ENCODE data around the gene MOB3B.

DNA sequence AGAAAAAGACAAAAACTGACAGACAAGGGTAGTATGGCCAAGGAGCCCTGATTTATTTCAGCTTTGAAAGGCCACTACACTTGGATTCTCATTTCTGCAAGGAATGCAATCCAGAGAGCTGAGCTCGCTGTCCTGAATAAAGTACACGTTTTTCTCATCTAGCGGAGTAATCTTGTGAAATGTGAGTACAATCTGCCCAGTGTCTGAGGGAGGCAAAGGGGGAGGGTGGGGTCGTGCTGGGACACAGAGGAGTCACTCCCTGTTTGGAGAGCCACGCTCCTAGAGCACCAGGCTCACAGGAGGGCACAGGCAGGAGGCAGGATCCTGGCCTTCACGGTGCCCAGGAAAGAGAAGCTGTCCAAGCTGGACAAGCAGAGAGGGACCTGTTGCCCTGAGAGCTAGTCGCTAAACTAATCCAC is 56.5 kb downstream of the MOB3B start:
- TF ChIP-seq, protein P1, sequence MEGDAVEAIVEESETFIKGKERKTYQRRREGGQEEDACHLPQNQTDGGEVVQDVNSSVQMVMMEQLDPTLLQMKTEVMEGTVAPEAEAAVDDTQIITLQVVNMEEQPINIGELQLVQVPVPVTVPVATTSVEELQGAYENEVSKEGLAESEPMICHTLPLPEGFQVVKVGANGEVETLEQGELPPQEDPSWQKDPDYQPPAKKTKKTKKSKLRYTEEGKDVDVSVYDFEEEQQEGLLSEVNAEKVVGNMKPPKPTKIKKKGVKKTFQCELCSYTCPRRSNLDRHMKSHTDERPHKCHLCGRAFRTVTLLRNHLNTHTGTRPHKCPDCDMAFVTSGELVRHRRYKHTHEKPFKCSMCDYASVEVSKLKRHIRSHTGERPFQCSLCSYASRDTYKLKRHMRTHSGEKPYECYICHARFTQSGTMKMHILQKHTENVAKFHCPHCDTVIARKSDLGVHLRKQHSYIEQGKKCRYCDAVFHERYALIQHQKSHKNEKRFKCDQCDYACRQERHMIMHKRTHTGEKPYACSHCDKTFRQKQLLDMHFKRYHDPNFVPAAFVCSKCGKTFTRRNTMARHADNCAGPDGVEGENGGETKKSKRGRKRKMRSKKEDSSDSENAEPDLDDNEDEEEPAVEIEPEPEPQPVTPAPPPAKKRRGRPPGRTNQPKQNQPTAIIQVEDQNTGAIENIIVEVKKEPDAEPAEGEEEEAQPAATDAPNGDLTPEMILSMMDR (IDR thresholded peaks at IDR 0.05): no peak
- TF ChIP-seq SIN3A (IDR thresholded peaks at IDR 0.05; ENCODE audit: borderline replicate concordance, insufficient read depth, low read depth, low read length): no peak

Data from Panc1 (cell line).